ENCODE data around the gene DISP1. TPM values are rescaled to one million over a fixed set of nuclear protein-coding genes. Genes with fewer than 3 reads are reported as not detected.

The DISP1 gene
- total RNA-seq, 2 experiments from 2014 or later = 1.4 to 1.6 TPM

DNA sequence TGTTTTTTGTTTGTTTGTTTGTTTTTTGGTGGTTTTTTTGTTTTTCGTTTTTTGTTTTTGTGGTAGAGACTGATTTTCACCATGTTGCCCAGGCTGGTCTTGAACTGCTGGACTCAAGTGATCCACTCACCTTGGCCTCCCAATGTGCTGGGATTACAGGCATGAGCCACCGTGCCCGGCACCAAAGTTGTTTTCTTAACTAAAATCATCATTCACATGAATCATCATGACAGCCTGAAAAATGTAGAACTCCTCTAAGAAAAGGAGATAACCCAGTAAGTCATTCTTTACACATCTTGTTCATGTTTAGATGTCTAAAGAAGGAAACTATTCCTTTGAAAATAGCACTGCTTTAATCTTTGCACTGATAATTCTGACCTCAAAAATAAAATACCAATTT lies 37.5 kb downstream of the DISP1 start:
- no peak overlapping the region for H3K4me3 ChIP-seq (ENCODE audit: low read length)
- H3K27me3 ChIP-seq (ENCODE audit: control insufficient read depth in 1 of 2, insufficient read depth in 2 of 2, low read length in 2 of 2) = no peaks in the 10 kb centered on the region
- Mint-ChIP-seq H3K27ac (no peak overlapping the region), H3K4me3 (no peak overlapping the region), H3K4me1 (ENCODE audit: low read depth) (peaks cover 4% of the 10 kb centered on the region), H3K9me3 (peaks cover 12% of the 10 kb centered on the region), H3K27me3 (no peaks in the 10 kb centered on the region), H3K36me3 (ENCODE audit: low read depth) (peaks cover 42% of the 10 kb centered on the region)
- ChIA-PET CTCF (no interaction called here), POLR2A (no interaction called here)
- H3K27ac ChIP-seq (ENCODE audit: low read depth in 1 of 2, low read length in 2 of 2) = no peak overlapping the region
- H3K9me3 ChIP-seq (ENCODE audit: control insufficient read depth in 1 of 2, insufficient read depth in 1 of 2, low read length in 2 of 2) = peaks cover 0 to 9% of the 10 kb centered on the region in 2 experiments
- no peak for DNase-seq
- H3K4me1 ChIP-seq (ENCODE audit: insufficient read depth, low read length) = no peaks in the 10 kb centered on the region
- intact Hi-C loops (cut with DNase I, micrococcal nuclease) = no loop called here
- no peaks in the 10 kb centered on the region for H3K36me3 ChIP-seq (ENCODE audit: insufficient read depth, low read length)
- ATAC-seq (ENCODE audit: poor library complexity) = no peak
- TF ChIP-seq CTCF (IDR thresholded peaks at IDR 0.05) = no peak

- Mint-ChIP-seq H3K27ac (no peak overlapping the region), H3K9me3 (peaks cover 12% of the 10 kb centered on the region)
- ATAC-seq (ENCODE audit: poor library complexity) = no peak
Measured at GRCh38 chr1:222861062-222861461, 46.2 kb downstream of the DISP1 start.

More at GRCh38 chr1:222861062-222861461, 46.2 kb downstream of the DISP1 start:
- no peak for DNase-seq
- Histone ChIP-seq H3K27ac (ENCODE audit: low read depth in 1 of 2, low read length in 2 of 2) (no peak overlapping the region), H3K36me3 (ENCODE audit: insufficient read depth, low read length) (no peaks in the 10 kb centered on the region), H3K27me3 (ENCODE audit: control insufficient read depth in 1 of 2, insufficient read depth in 2 of 2, low read length in 2 of 2) (no peaks in the 10 kb centered on the region), H3K9me3 (ENCODE audit: control insufficient read depth in 1 of 2, insufficient read depth in 1 of 2, low read length in 2 of 2) (peaks cover 0 to 3% of the 10 kb centered on the region in 2 experiments), H3K4me1 (ENCODE audit: insufficient read depth, low read length) (no peaks in the 10 kb centered on the region), H3K4me3 (ENCODE audit: low read length) (no peak overlapping the region)
- Mint-ChIP-seq H3K27me3 (no peaks in the 10 kb centered on the region), H3K36me3 (ENCODE audit: low read depth) (peaks cover 19% of the 10 kb centered on the region), H3K4me1 (ENCODE audit: low read depth) (peaks cover 11% of the 10 kb centered on the region), H3K4me3 (no peak overlapping the region)
- ChIA-PET CTCF (no interaction called here), POLR2A (no interaction called here)
- TF ChIP-seq CTCF (IDR thresholded peaks at IDR 0.05) = no peak
- intact Hi-C loops (cut with DNase I, micrococcal nuclease) = no loop called here

Other genes starting within 250 kb of the DISP1 start
- 1 to 10 TPM; 3.3 to 4.1 TPM for gene TAF1A, start 225.1 kb upstream of the DISP1 start, total RNA-seq
- 100 to 1,000 TPM; 123 to 135 TPM for gene MIA3, start 196.9 kb upstream of the DISP1 start, total RNA-seq
- gene AIDA, start 102.5 kb upstream of the DISP1 start, total RNA-seq = 10 to 100 TPM; 23.6 to 25.1 TPM
- gene BROX, start 102.5 kb upstream of the DISP1 start, total RNA-seq = 10 to 100 TPM; 51.3 to 52.3 TPM
- gene FAM177B, start 77.8 kb upstream of the DISP1 start, total RNA-seq = not detected